ENCODE data around the gene DIS3L2.

- TF ChIP-seq CTCF (IDR thresholded peaks at IDR 0.05 in 8 of 11, conservative IDR thresholded peaks at IDR 0.05 in 3 of 11) (no peak), POLR2A (IDR thresholded peaks at IDR 0.05) (no peak), POLR2AphosphoS5 (IDR thresholded peaks at IDR 0.05) (peak in 1 of 3 donors; percentile 44)
These were observed 383.7 kb downstream of the DIS3L2 start for GRCh38 chr2:232345251-232345650.
